Activated naive CD4-positive, alpha-beta T cell (primary cell): Measurements from ENCODE around the gene ZMIZ1.

Experiments used
- DNase-seq, 4 experiments: peaks; one replicate each; lab custom pipeline; 2025; lab: John Stamatoyannopoulos, UW

Gene ZMIZ1

DNA sequence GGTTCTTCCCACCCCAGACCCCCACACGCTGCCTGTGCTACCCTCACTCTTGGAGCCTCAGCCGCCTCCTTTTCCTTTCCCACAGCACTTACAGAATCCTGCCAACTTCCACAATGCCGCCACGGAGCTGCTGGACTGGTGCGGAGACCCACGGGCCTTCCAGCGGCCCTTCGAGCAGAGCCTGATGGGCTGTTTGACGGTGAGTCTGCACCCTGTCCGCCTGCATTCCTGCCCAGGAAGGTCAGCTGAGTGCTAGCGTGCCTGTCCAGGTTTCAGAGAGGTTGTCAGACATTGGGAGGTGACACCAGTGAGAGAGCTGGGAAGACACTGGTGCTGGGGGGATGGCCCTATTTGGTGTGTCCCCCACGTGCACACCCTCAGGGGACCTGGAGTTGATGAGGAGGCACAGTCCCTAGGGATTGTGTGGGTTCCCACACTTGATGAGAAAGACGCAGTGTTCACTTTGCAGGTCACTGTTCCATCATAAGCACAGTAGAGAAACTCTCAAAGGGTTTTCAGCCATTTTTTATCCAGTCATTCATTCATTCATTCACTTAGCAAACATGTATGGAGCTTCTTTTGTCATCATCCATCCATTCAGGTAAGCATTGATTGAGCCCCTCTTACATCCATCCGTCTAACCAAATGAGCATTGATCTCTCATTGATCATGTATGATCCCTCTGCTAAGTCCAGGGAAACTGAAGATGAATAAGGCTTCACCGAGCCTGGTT, 139.7 kb downstream of the ZMIZ1 start:
- DNase-seq, result no peak

DNA sequence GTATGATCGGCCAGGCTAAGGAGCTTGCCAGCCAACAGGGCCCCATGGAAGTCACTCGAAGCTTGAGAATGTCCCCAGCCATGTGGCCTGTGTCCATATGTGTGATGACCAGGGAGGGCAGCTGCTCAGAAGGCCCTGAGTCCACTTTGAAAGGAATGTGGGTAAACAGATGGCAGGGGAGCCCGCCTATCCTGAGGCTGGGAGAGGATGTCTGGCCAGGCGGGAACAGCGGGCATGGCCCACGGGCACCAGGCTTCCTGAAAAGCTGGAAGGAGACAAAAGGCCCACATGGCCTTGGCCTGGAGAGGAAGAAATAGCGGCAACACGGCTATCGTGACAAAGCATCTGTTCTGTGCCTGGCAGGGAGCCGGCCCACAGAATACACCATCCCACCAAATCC, 140.6 kb downstream of the ZMIZ1 start:
- no peak for DNase-seq

GRCh38 chr10:79209831-79210230, 141.1 kb downstream of the ZMIZ1 start:
- DNase-seq, result no peak

- DNase-seq, result no peak
Measured at GRCh38 chr10:79210672-79211071, 141.9 kb downstream of the ZMIZ1 start.

DNA sequence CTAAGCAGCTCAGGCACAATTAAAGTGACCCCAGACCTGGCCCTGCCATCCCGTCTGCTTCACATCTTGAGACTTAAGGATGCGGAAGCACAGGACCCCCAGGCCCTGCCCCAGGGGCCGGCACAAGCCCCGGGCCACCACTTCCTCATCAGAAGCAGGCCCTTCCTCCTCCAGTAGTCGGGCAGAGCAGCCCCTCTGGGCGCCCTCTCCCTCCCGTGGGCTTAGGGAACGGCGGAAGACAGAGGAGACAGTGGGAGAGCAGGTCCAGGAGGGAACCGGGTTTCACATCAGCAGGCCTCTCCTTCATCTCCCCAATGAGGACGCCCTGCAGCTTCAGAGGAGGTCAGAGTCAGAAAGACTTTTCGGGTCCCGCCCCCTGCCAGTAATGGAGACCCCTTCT, 142.8 kb downstream of the ZMIZ1 start:
- DNase-seq, result no peak

- no peak for DNase-seq
Measured at GRCh38 chr10:79215531-79215930, 146.8 kb downstream of the ZMIZ1 start.

- DNase-seq, result no peak
Measured at GRCh38 chr10:79219322-79219957, 150.7 kb downstream of the ZMIZ1 start.

- DNase-seq, result no peak
Measured at GRCh38 chr10:79220307-79220706, 151.5 kb downstream of the ZMIZ1 start.

DNA sequence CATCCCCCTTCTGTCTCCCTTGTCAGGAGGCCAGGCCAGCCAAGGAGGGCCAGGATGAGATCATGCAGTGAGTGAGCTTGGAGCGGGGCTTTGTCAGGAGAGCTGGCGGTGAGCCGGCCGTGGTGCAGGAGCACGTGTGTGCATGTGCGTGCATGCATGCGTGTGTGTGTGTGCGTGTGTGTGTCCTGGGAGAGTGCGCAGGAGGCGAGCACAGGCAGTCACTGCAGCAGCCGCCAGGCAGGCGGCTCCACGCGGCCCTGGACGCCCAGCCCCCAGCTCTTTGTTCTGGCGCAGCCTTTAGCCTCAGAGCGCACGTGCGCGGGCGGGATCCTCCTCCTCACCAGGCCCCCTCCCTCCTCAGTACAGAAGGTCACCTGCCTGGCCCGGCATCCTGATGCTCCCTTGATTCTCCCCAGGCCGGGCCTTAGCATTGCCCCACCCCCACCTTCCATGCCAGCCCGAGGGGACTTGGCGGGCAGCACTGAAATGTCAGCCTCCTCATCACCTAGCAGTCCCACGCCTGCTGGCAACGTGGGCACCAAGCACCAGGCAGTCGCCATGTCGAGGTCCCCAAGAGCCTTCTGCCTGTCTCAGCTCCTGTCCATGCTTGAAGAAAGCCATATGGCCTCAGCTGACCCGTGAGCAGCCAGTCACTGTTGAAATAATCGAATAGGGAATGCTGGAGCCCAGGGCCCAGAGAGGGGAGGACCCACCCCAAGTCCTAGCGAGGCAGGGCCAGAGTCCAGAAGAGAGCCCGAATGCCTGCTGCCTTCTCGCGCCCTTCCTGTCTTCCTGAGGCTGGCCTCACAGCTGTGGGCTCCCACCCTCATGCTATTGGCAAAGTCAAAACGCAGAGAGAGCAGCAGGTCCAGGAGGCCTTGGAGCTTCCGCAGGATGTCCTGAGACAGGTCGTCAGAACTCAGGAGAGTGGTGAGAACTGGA, 152.6 kb downstream of the ZMIZ1 start:
- no peak for DNase-seq

DNA sequence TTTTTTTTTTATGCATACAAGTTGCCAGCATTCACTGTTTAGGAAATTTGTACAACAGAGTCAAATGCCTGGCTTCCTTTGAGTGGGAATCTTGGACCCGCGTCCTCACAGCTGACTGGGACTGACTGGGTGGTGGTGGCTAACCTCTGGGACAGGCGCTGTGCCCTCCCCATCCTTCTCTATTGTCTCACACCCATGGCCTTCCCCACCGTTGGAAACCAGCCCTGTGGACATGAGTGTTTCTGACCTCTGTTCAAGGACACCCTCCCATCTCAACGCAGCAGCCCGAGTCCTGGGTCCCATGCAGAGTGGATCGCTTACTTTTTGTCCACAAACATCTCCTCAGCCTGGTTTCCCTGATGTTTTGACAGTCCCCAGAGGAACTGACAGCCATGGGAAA, 153.4 kb downstream of the ZMIZ1 start:
- DNase-seq, result no peak

DNA sequence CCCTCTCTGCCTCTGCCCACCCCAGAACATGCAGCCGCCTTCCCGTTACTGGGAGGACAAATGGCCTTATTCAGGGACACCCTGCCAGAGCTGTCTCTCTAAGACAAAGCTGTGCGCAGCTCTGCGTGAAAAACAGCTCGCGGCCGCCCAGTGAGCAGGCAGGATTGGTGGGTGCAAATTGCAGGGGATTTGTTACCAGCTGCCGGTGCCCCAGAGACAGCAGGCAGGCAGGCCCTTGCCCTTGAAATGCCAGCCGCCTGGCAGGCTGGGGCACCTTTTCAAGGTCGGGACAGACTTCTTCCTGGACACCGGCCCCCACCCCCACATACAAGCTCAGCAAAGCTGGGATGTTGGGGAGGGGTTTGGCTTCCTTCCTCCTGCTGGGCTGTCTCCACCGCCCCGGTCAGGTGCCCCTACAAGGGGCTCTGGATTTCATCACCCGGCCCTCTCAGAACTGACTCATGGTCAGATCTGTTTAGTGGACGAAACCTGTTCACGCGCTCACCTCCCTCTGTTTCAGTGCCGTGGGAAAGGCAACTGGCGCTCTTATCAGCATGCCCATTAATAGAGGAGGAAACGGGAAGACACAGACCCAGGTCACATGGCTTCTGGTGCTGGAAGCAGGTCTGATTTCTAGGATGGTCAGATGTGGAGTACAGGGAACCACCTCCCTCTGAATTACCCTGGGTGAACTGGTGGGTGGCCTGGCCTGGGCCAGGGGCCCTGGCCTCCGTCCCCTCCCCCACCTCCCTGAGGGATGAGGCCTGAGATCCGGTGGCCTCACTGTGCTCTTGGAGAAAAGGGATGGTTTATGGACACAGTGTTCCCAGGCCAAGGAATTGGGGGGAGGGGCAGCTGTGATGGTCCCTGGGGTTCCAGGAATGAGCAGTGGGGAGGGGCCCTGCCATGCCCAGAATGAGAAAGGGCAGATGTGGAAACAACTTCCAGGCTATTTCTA, 154.6 kb downstream of the ZMIZ1 start:
- no peak for DNase-seq

DNA sequence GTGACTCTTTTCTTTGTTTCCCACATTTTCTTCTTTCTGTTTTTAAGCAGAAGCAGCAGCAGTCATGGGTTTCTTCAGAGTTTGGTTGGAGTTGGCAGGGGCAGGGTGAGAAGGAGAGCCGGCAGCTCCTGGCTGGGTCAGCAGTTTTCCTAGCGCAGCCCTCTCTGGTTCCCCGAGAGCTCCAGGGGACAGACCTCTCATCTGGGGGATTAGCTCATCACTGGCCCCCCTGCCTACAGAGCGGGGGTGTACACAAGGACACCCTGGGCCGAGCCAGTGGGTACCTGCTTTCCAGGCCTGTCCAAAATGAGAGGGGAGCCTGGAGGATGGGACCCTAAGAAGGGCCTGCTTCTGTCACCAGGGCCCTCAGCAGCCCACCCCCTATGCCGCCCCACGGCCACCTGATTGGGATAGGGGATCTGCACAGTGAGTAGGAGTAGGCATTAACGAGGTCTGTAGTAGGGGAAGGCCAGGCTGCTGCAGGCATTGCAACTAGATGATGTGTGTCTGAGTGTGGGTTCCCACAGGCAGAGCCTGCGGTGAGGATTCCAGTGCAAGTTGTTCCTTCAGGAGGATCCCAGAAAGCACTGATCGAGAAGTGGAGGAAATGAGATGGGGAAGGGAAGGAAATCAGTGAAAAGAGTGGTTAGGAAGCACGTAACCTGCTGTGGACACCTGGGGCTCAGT, 155.6 kb downstream of the ZMIZ1 start:
- no peak for DNase-seq

DNA sequence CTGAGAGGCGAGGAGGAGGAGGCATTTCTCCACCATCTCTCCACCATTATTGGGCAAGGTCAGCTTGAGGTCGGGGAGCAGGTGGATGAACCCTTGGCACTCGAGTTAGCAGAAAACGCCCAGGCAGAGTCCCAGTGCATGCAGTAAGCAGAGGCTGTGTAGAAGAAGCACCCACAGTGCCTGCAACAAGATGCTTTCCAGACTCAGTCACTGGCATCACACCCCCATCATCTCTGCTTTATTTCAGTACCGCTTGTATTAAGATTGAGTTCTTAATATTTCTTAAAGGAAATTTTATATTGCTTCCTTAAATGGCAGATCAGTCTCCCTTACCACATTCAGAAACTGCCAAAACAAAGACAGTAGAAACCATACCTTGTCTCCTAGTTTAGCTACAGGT, 156.2 kb downstream of the ZMIZ1 start:
- no peak for DNase-seq

- no peak for DNase-seq
Measured at GRCh38 chr10:79226391-79227245, 157.9 kb downstream of the ZMIZ1 start.

- no peak for DNase-seq
Measured at GRCh38 chr10:79229071-79229541, 160.3 kb downstream of the ZMIZ1 start.

DNA sequence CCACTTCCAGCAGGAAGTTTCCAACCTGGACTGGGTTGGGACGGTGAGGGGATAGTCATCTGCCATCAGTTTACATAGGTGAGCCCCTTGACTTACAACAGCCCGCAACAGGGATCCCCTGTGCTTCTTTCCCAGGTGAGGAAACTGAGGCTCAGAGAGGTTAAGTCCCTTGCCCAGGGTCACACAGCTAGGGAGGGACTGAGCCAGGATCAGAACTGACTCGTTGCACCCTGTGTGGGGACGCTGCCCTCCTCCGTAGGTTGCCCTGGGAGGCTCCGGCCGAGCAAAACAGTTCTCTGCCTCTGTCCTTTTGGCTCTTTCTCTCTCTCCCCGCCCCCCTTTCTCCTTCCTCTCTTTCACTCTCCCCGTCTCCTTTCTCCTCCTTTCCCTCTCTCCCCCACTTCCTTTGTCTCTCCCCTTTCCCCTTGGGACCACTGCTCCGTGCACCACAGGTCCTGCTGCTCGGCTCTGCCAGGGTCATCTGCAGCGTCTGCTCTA, 161.1 kb downstream of the ZMIZ1 start:
- no peak for DNase-seq

DNA sequence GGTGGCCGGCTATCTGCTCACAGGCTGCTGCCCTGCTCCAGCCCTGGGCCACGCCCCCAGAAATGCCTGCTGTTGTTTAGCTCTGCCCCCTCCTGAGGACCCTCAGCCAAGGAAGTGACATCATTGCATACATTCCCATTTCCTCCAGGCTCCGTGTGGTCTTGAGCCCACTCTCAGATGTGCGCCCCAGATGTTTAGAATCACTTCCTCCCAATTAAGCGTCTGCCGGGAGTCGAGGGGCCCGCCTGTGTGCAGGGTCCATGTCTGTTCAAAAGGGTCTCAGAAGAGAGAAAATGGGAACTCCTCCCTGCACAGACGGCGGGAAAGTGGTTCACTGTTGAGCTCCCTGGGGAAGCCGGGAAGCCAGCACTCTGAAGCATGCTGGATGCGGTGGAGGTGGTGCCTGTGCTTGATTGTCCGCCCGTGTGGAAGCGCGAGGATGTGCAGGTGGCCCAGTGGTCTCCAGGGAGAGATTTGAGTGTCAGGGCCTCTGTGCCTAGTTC, 161.6 kb downstream of the ZMIZ1 start:
- no peak for DNase-seq

DNA sequence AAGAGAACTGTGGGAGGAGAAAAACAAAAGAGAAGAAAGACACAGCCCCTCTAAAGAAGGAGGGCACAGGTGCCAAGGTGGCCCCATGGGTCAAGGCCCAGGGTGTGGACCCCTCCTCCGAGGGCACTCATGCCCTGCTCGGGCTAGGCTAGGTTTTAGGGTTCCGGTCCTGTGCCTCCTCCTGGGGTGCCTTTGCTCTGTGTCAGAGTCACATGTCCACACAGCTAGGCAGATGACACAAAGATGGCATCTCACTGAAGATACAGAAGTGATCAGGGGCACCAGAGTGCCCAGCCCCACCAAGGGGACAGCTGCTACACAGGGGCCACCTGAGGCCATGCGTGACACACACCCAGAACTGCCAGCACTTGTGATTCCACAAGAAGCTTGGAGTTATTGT, 162.1 kb downstream of the ZMIZ1 start:
- DNase-seq, result no peak

DNA sequence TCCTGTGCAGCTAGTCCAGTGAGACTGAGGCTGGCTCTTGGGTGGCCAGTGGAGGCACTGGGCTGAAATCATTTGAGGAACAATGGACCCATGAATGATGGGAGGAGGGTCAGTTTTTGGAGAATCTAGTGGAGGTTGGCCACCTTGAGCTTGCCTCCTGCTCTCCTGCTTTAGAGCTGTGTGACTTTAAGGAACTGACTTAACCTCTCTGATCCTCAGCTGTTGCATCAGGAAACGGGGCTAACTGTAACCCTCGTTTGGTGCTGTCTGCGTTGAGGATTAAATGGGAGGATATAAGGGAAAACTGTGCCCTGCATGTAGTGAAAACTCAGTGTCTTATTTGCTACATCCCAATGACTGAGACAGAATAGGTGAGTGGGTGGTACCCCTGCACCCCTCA, 163.1 kb downstream of the ZMIZ1 start:
- no peak for DNase-seq

DNA sequence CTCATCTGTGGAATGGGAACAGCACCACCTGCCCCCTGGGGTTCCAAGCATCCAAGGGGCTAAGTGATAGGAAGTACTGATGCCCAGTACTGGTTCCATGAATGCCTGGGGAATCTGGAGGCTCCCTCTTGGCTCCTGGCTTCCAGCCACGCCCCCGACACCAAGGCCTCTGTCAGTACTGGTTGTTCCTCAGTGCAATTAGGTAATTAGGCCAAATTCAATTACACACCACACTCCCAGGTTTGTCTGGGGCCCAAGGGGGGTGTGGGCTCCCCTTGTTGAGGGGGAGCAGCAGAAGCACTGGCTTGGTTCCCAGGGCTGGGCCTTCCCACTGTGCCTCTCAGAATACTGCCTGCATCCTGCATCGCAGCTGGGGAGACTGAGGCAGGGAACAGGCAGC, 164.1 kb downstream of the ZMIZ1 start:
- DNase-seq, result no peak
